Stromal cell of bone marrow (primary cell): Measurements from ENCODE around the gene EML1.

Experiments
- DNase-seq: peaks from one replicate; pipeline ENCODE4 v3.0.0-alpha.2; 2012; ENCODE audit warnings: low read depth

EML1 gene

GRCh38 chr14:99873653-99874052 lies 80.4 kb downstream of the EML1 start:
- DNase-seq: no peak

DNA sequence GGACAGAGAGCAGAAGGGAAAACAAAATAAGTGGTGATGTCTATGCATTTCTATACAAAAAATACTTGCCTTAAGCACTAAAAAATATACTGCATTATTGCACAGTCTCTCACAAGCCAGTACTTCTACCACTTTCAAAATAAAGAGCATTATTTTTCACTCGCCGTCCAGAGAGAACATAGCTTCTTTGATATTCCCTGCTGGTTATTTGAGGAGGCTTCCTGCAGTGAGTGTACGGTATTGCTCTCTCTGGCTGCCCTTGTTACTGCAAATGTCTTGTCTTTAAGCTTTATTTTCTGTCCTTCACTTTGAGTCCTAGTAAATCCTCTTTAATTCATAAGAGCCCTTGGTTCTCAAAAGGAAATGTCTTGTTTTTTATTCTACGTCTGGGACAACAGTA lies 81.1 kb downstream of the EML1 start:
- no peak for DNase-seq

GRCh38 chr14:99875421-99875820 lies 82.2 kb downstream of the EML1 start:
- DNase-seq: no peak

DNA sequence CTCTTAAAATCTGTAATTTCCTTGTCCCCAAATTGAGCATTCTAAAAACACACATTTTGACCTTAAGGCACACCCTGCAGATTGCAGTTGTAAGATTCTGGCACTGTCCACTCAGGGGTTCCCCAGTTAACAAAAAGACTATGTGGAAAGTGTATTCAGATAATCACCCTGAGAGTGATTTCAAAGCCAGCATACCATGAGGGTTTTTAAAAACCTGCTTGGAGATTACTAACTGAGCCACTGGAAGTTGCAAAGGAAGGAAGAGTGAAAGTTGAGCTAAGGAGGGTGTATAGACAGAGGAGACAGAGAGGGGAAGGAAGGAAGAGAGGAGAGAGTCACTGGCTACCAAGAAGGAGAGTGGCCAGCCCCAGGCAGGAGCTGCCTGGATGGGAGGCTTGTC lies 82.6 kb downstream of the EML1 start:
- no peak for DNase-seq

GRCh38 chr14:99876406-99876805 lies 83.2 kb downstream of the EML1 start:
- DNase-seq: no peak

- DNase-seq: no peak
Measured at GRCh38 chr14:99878563-99878962, 85.3 kb downstream of the EML1 start.

- DNase-seq: peak; percentile 80
Measured at GRCh38 chr14:99879401-99880295, 86.4 kb downstream of the EML1 start.

- DNase-seq: no peak
Measured at GRCh38 chr14:99880651-99881420, 87.6 kb downstream of the EML1 start.

GRCh38 chr14:99883866-99884650 lies 90.8 kb downstream of the EML1 start:
- no peak for DNase-seq

- peak; percentile 54 for DNase-seq
Measured at GRCh38 chr14:99884834-99885648, 91.8 kb downstream of the EML1 start.

GRCh38 chr14:99885649-99885958 lies 92.4 kb downstream of the EML1 start:
- DNase-seq: no peak

- DNase-seq: no peak
Measured at GRCh38 chr14:99887407-99887806, 94.2 kb downstream of the EML1 start.

DNA sequence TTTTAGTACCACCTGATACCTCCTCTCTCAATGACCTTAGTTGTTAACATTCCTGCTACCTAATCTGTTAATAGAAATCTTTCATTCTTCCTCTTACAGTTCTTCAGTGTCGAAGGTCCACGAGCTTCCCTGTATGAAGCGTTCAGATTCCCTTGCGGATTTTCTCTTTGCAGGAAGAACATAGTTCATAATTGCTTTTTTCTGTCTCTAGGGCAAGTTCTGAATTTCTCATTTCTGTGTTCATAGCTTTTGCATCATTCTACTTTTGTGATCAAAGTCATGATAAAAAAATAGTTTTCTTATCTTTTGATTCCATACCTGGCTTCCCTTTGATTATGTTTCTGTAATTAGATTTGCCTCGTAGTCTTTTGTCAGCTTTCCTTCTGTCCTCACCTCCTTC lies 94.9 kb downstream of the EML1 start:
- no peak for DNase-seq

- no peak for DNase-seq
Measured at GRCh38 chr14:99889268-99889667, 96.1 kb downstream of the EML1 start.

- DNase-seq: no peak
Measured at GRCh38 chr14:99891266-99891665, 98.1 kb downstream of the EML1 start.

GRCh38 chr14:99891900-99892299 lies 98.7 kb downstream of the EML1 start:
- DNase-seq: no peak

GRCh38 chr14:99892406-99892805 lies 99.2 kb downstream of the EML1 start:
- no peak for DNase-seq

DNA sequence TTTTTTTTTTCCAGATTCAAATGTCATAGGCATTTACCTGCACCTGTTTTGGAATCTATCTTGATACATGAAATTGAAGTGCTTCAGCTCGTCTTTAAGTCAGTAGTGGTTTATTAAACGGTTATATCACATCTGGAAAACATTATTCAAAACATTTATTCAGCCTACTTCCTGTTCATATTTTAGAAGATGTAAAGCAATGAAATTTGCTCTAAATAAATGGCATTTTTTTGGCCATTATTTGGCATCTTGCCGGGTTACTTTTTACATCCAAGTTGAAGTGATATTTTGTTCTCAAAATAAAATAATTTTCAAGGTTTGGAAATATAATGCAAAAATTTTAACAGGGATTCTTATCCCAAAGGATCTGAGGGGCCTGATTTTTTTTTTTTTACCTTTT lies 103.1 kb downstream of the EML1 start:
- no peak for DNase-seq

DNA sequence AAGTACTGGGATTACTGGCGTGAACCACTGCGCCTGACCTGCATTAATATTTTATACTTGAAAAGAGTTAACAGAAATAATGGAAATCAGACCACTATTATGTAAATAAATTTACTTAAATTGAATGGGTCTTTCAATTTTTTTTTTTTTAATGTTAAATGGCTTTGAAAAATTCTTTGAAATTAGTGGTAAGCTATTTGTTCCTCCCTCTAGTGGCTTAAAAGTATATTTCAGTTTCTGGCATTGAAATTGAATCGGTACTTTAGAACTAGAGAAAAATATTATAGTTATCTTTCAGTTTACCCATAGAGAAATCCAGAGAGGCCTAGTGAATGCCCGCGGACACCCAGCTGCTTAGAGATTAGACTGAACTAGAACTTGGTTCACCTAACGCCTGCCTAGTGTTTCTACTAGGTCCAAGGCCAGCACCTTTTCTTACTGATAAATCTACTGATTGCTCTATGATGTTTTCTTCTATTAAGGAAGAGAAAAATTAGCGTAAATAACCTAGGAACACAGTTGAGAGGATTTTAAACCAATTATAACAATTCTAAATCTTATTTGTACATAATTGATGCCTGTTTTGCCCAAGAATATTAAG lies 106.5 kb downstream of the EML1 start:
- no peak for DNase-seq

DNA sequence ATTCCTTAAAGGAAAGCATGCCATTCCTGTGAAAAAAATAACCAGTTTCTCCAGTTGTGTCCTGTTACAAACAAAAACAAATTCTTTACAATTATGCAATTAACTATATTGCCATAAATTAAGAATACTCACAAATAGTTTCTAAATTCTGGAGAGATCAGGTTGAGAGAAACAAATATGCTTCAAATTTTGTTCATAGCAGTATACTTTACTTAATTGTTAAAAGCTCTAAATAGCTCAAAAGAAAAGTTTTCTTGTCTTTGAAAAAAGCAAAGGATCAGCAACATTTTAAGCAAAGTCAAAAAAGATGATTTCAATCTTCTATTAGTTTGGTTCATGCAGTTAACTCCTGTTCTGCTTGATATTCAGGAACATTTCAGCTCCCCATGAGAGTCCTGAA lies 109.7 kb downstream of the EML1 start:
- no peak for DNase-seq

- no peak for DNase-seq
Measured at GRCh38 chr14:99904506-99904905, 111.3 kb downstream of the EML1 start.
